Sigmoid colon (tissue), 7 donors: ENCODE measurements around the gene RAB3D. TPM values are rescaled to one million over a fixed set of nuclear protein-coding genes. Genes with fewer than 3 reads are reported as not detected.
"Not testable (repeated sequence)": the region's sequence is repeated elsewhere in the genome, so short reads cannot be mapped to it uniquely, and the experiment has no call there.

Experiments used
- DNase-seq: peaks from one replicate; pipeline ENCODE4 v3.0.0-alpha.2; 2019
- H3K27ac ChIP-seq, 4 donors: fragments of 200-600 bp; sonication (generic); one replicate each; pipeline ENCODE4 v1.5.1; 2016 to 2019; ENCODE audit warnings: mild to moderate bottlenecking in 1 of 4
- H3K27me3 ChIP-seq, 3 donors: fragments of 200-600 bp; sonication (generic); one replicate each; pipeline ENCODE4 v1.5.1; 2019; ENCODE audit warnings: mild to moderate bottlenecking in 1 of 3
- H3K36me3 ChIP-seq, 4 donors: fragments of 200-600 bp; sonication (generic); one replicate each; pipeline ENCODE4 v1.5.1; 2016 to 2019
- H3K4me1 ChIP-seq, 4 donors: fragments of 200-600 bp; sonication (generic); one replicate each; pipeline ENCODE4 v1.5.1; 2017 to 2019
- H3K4me3 ChIP-seq, 4 donors: fragments of 200-600 bp; sonication (generic); one replicate each; pipeline ENCODE4 v1.5.1; 2017 to 2019; ENCODE audit warnings: mild to moderate bottlenecking in 2 of 4, moderate library complexity in 1 of 4
- H3K9me3 ChIP-seq, 4 donors: fragments of 200-600 bp in 3 of 4; sonication (generic) in 3 of 4; one replicate each; pipeline versions ENCODE4 v1.5.1 to v1.6.1; 2013 to 2019
- EP300 ChIP-seq, 4 donors: sonication (generic); formaldehyde crosslinking; IDR thresholded peaks; one replicate each; pipeline ENCODE4 v1.6.1; 2017; ENCODE audit warnings: antibody characterized with exemption in 4 of 4
- POLR2A ChIP-seq, 2 donors: fragments of 450-650 bp; IDR thresholded peaks; one replicate each; pipeline ENCODE4 v1.6.1; 2016; ENCODE audit warnings: antibody characterized with exemption in 2 of 2, mild to moderate bottlenecking in 2 of 2, moderate library complexity in 2 of 2
- POLR2AphosphoS5 ChIP-seq, 4 donors: sonication (generic); formaldehyde crosslinking; IDR thresholded peaks; one replicate each; pipeline ENCODE4 v1.6.1; 2017; ENCODE audit warnings: antibody characterized with exemption in 4 of 4
- WGBS, 2 donors: extraction: QIAGEN DNeasy Blood & Tissue Kit; methylation state at CpG; one replicate each; pipeline ENCODE4 v1.1.7; 2013; 5-methylcytosine and 5-hydroxymethylcytosine counted together
- intact Hi-C: fragments of 100-400 bp; cut with DNase I; formaldehyde crosslinking; loops from one replicate; pipeline ENCODE4 v1.15.1; 2023
- polyA plus RNA-seq, 3 donors: library from polyadenylated mRNA; stranded (reverse); fragments of 200-250 nt; gene quantifications; one replicate each; pipeline ENCODE4 v1.2.3, GENCODE V29; 2013
- total RNA-seq, 4 donors: library from RNA; depleted of rRNA; stranded (reverse); fragments of >200 nt; gene quantifications; one replicate each; pipeline ENCODE4 v1.1.0, GENCODE V29; 2016
- TF ChIP-seq, protein P1 (sequence below), 4 experiments: fragments of 450-650 bp in 3 of 4; fragments of 200-600 bp in 1 of 4; IDR thresholded peaks; one replicate each; pipeline ENCODE4 v1.5.1; 2016 to 2019; ENCODE audit warnings: antibody characterized with exemption in 4 of 4, mild to moderate bottlenecking in 3 of 4, moderate library complexity in 2 of 4
- donor health status: healthy with polysubstance abuse.
- donor health status: Bipolar disorder and iron deficiency.
- donor health status: healthy.

Gene RAB3D
- total and polyA plus RNA-seq, 7 donors = 6.6 to 27.7 (median 16.0) TPM

- intact Hi-C loops = loop anchor here (5.0 kb wide), 1 partner anchor 91 kb away; no protein-coding TSS in a partner anchor
Observed at GRCh38 chr19:11382898-11383705, 43.6 kb upstream of the RAB3D start.

GRCh38 chr19:11380653-11381537 is 41.4 kb upstream of the RAB3D start:
- TF ChIP-seq, protein P1, sequence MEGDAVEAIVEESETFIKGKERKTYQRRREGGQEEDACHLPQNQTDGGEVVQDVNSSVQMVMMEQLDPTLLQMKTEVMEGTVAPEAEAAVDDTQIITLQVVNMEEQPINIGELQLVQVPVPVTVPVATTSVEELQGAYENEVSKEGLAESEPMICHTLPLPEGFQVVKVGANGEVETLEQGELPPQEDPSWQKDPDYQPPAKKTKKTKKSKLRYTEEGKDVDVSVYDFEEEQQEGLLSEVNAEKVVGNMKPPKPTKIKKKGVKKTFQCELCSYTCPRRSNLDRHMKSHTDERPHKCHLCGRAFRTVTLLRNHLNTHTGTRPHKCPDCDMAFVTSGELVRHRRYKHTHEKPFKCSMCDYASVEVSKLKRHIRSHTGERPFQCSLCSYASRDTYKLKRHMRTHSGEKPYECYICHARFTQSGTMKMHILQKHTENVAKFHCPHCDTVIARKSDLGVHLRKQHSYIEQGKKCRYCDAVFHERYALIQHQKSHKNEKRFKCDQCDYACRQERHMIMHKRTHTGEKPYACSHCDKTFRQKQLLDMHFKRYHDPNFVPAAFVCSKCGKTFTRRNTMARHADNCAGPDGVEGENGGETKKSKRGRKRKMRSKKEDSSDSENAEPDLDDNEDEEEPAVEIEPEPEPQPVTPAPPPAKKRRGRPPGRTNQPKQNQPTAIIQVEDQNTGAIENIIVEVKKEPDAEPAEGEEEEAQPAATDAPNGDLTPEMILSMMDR (IDR thresholded peaks at IDR 0.05) = peak; percentile 76 to 85 (median 78)
- TF ChIP-seq POLR2AphosphoS5 (IDR thresholded peaks at IDR 0.05) (peak; percentile 87 to 94 (median 92)), POLR2A (IDR thresholded peaks at IDR 0.05) (peak in 1 of 2 donors; percentile 67), EP300 (IDR thresholded peaks at IDR 0.05) (no peak)
- intact Hi-C loops = loop anchor here (1.0 to 5.0 kb wide), 2 partner anchors 54 to 89 kb away; partner anchors contain the start of genes ODAD3 and PRKCSH
- 1% methylated on average over 54 of the region's 54 CpGs for WGBS, 2 donors

More at GRCh38 chr19:11382898-11383705, 43.6 kb upstream of the RAB3D start:
- WGBS, 2 donors = 1% methylated on average over 65 of the region's 65 CpGs
- no peak overlapping the region for H3K27ac ChIP-seq
- H3K4me1 ChIP-seq = peaks cover 0 to 50% (median 47%) of the 10 kb centered on the region in 4 donors
- DNase-seq = peak; percentile 73
- H3K36me3 ChIP-seq = no peaks in the 10 kb centered on the region
- H3K27me3 ChIP-seq = peaks cover 16 to 31% (median 30%) of the 10 kb centered on the region in 3 donors
- no peaks in the 10 kb centered on the region for H3K9me3 ChIP-seq
- no peak for TF ChIP-seq EP300 (IDR thresholded peaks at IDR 0.05)
- TF ChIP-seq, protein P1 (IDR thresholded peaks at IDR 0.05) = peak in 2 of 4 experiments; percentile 14 to 31
- peak overlapping the region in 3 of 4 donors; percentile 6 to 37 (median 33) for H3K4me3 ChIP-seq

DNA sequence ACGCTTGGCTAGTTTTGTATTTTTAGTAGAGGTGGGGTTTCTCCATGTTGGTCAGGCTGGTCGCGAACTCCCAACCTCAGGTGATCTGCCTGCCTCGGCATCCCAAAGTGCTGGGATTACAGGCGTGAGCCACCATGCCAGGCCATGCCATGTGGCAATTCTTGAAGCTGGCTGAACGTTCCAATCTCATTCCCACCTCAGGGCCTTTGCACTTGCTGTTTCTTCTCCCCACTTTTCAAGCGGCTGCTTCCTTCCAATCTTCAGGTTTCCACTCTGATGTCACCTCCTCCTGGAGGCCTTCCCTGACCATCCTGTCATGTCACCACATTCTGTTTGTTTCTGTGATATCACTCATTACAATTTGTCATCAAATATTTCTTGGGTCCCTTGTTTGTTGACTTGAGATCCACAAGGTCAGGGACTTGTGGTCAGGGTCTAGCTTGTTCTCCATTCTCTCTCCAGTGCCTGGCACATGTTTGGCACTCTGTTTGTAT is 40.4 kb upstream of the RAB3D start:
- intact Hi-C loops = loop anchor here (5.0 to 10.0 kb wide), 3 partner anchors 88 to 245 kb away; partner anchors contain the start of gene ZNF627
- no peak for DNase-seq
- H3K4me3 ChIP-seq = peak overlapping the region in 2 of 4 donors; percentile 63 to 68
- H3K4me1 ChIP-seq = peaks cover 0 to 80% (median 75%) of the 10 kb centered on the region in 4 donors
- TF ChIP-seq, protein P1 (IDR thresholded peaks at IDR 0.05) = no peak
- TF ChIP-seq POLR2A (IDR thresholded peaks at IDR 0.05) (no peak), EP300 (IDR thresholded peaks at IDR 0.05) (no peak), POLR2AphosphoS5 (IDR thresholded peaks at IDR 0.05) (no peak)
- 90 to 97% methylated on average over 7 of the region's 7 CpGs for WGBS, 2 donors
- H3K27me3 ChIP-seq = peaks cover 16 to 31% (median 30%) of the 10 kb centered on the region in 3 donors
- H3K27ac ChIP-seq = peak overlapping the region in 2 of 4 donors; percentile 77 to 84
- no peaks in the 10 kb centered on the region for H3K9me3 ChIP-seq
- no peaks in the 10 kb centered on the region for H3K36me3 ChIP-seq

More at GRCh38 chr19:11380653-11381537, 41.4 kb upstream of the RAB3D start:
- Histone ChIP-seq H3K27me3 (peaks cover 16 to 31% (median 30%) of the 10 kb centered on the region in 3 donors), H3K4me1 (peaks cover 0 to 72% (median 69%) of the 10 kb centered on the region in 4 donors), H3K36me3 (no peaks in the 10 kb centered on the region), H3K27ac (peak overlapping the region; percentile 74 to 84 (median 80)), H3K9me3 (no peaks in the 10 kb centered on the region), H3K4me3 (peak overlapping the region; percentile 57 to 68 (median 61))
- peak; percentile 98 for DNase-seq

GRCh38 chr19:11379269-11379845 is 39.9 kb upstream of the RAB3D start:
- DNase-seq, H3K4me3 ChIP-seq, H3K27ac ChIP-seq, H3K9me3 ChIP-seq, H3K36me3 ChIP-seq: not testable (repeated sequence)
- Histone ChIP-seq H3K4me1 (peaks cover 0 to 80% (median 75%) of the 10 kb centered on the region in 4 donors), H3K27me3 (peaks cover 16 to 31% (median 30%) of the 10 kb centered on the region in 3 donors)
- intact Hi-C loops = loop anchor here (10.0 kb wide), 2 partner anchors 215 to 245 kb away; partner anchors contain the start of gene ZNF627
- WGBS, 2 donors = 77 to 89% methylated on average over 14 of the region's 14 CpGs
